HAP-1 (cell line): ENCODE measurements around the gene PRADC1.
"Not testable (repeated sequence)": the region's sequence is repeated elsewhere in the genome, so short reads cannot be mapped to it uniquely, and the experiment has no call there.

Source experiments
- DNase-seq, 2 experiments: peaks; one replicate each; pipeline ENCODE4 v3.0.0-alpha.2; 2016 to 2020; ENCODE audit warnings: low spot score in 2 of 2
- H3K27me3 ChIP-seq: fragments of 250-450 bp; sonication (Bioruptor Pico); 2 replicates; pipeline ENCODE4 v1.5.1; 2020; ENCODE audit warnings: low read depth, mild to moderate bottlenecking, moderate library complexity
- H3K36me3 ChIP-seq: fragments of 250-450 bp; sonication (Bioruptor Pico); replicated peaks from 2 replicates; pipeline ENCODE4 v1.5.1; 2020; ENCODE audit warnings: mild to moderate bottlenecking
- H3K4me1 ChIP-seq: fragments of 250-450 bp; sonication (Bioruptor Pico); 2 replicates; pipeline ENCODE4 v1.5.1; 2020; ENCODE audit warnings: mild to moderate bottlenecking
- H3K4me3 ChIP-seq: fragments of 250-450 bp; sonication (Bioruptor Pico); 2 replicates; pipeline ENCODE4 v1.5.1; 2020; ENCODE audit warnings: mild to moderate bottlenecking, moderate library complexity
- H3K9me3 ChIP-seq: fragments of 250-450 bp; sonication (Bioruptor Pico); 2 replicates; pipeline ENCODE4 v1.5.1; 2020; ENCODE audit warnings: mild to moderate bottlenecking, moderate library complexity
- in situ Hi-C: fragments of 300-500 bp; cut with MboI; formaldehyde crosslinking; loops from 3 replicates; pipeline ENCODE4 v1.14.3; 2020; ENCODE audit warnings: low sequenced_read_pairs, inconsistent platforms, mixed read lengths

Gene PRADC1

GRCh38 chr2:73263540-73264331 is 30.7 kb upstream of the PRADC1 start:
- DNase-seq, result no peak
- no peaks in the 10 kb centered on the region for H3K4me1 ChIP-seq
- no peaks in the 10 kb centered on the region for H3K9me3 ChIP-seq
- no peak overlapping the region for H3K4me3 ChIP-seq
- peaks cover 30% of the 10 kb centered on the region for H3K36me3 ChIP-seq
- in situ Hi-C loops, result no loop called here
- H3K27me3 ChIP-seq, result no peaks in the 10 kb centered on the region

- H3K4me3 ChIP-seq, H3K9me3 ChIP-seq, H3K4me1 ChIP-seq, H3K27me3 ChIP-seq, in situ Hi-C loops, DNase-seq: not testable (repeated sequence)
- H3K36me3 ChIP-seq, result peaks cover 29% of the 10 kb centered on the region
Observed at GRCh38 chr2:73262691-73263429, 29.8 kb upstream of the PRADC1 start.

- Histone ChIP-seq H3K4me3 (no peak overlapping the region), H3K36me3 (peaks cover 24% of the 10 kb centered on the region), H3K27me3 (no peaks in the 10 kb centered on the region), H3K4me1 (no peaks in the 10 kb centered on the region), H3K9me3 (no peaks in the 10 kb centered on the region)
- in situ Hi-C loops, result no loop called here
- DNase-seq, result no peak
Observed at GRCh38 chr2:73262108-73262651, 29.1 kb upstream of the PRADC1 start.

- Histone ChIP-seq H3K27me3 (no peaks in the 10 kb centered on the region), H3K4me1 (no peaks in the 10 kb centered on the region), H3K4me3 (no peak overlapping the region), H3K9me3 (no peaks in the 10 kb centered on the region), H3K36me3 (peaks cover 24% of the 10 kb centered on the region)
- peak in 1 of 2 experiments; percentile 55 for DNase-seq
- in situ Hi-C loops, result no loop called here
Observed at GRCh38 chr2:73260338-73260984, 27.4 kb upstream of the PRADC1 start.

- peaks cover 24% of the 10 kb centered on the region for H3K36me3 ChIP-seq
- H3K4me3 ChIP-seq, result no peak overlapping the region
- no peaks in the 10 kb centered on the region for H3K9me3 ChIP-seq
- no peak for DNase-seq
- no peaks in the 10 kb centered on the region for H3K4me1 ChIP-seq
- in situ Hi-C loops, result no loop called here
- H3K27me3 ChIP-seq, result no peaks in the 10 kb centered on the region
Observed at GRCh38 chr2:73259704-73260337, 26.8 kb upstream of the PRADC1 start.

- H3K36me3 ChIP-seq, result peaks cover 28% of the 10 kb centered on the region
- in situ Hi-C loops, result no loop called here
- no peaks in the 10 kb centered on the region for H3K27me3 ChIP-seq
Observed at GRCh38 chr2:73259276-73259675, 26.2 kb upstream of the PRADC1 start.

GRCh38 chr2:73258913-73259215 is 25.8 kb upstream of the PRADC1 start:
- H3K36me3 ChIP-seq, result peaks cover 29% of the 10 kb centered on the region
- in situ Hi-C loops, result no loop called here
- no peaks in the 10 kb centered on the region for H3K9me3 ChIP-seq
- no peak for DNase-seq
- H3K4me3 ChIP-seq, result no peak overlapping the region
- H3K4me1 ChIP-seq, result no peaks in the 10 kb centered on the region
- no peaks in the 10 kb centered on the region for H3K27me3 ChIP-seq

More at GRCh38 chr2:73259276-73259675, 26.2 kb upstream of the PRADC1 start:
- Histone ChIP-seq H3K4me1 (no peaks in the 10 kb centered on the region), H3K4me3 (no peak overlapping the region), H3K9me3 (no peaks in the 10 kb centered on the region)
- DNase-seq, result no peak

GRCh38 chr2:73258186-73258912 is 25.3 kb upstream of the PRADC1 start:
- Histone ChIP-seq H3K4me1 (no peaks in the 10 kb centered on the region), H3K27me3 (no peaks in the 10 kb centered on the region), H3K36me3 (peaks cover 33% of the 10 kb centered on the region), H3K4me3 (no peak overlapping the region), H3K9me3 (no peaks in the 10 kb centered on the region)
- DNase-seq, result no peak
- in situ Hi-C loops, result no loop called here

GRCh38 chr2:73257425-73258125 is 24.5 kb upstream of the PRADC1 start:
- DNase-seq, result no peak
- Histone ChIP-seq H3K27me3 (no peaks in the 10 kb centered on the region), H3K36me3 (peaks cover 36% of the 10 kb centered on the region), H3K4me1 (no peaks in the 10 kb centered on the region), H3K4me3 (no peak overlapping the region), H3K9me3 (no peaks in the 10 kb centered on the region)
- in situ Hi-C loops, result no loop called here

GRCh38 chr2:73257021-73257420 is 24.0 kb upstream of the PRADC1 start:
- H3K4me1 ChIP-seq, result no peaks in the 10 kb centered on the region
- no peaks in the 10 kb centered on the region for H3K9me3 ChIP-seq
- peaks cover 39% of the 10 kb centered on the region for H3K36me3 ChIP-seq
- in situ Hi-C loops, result no loop called here
- H3K4me3 ChIP-seq, result no peak overlapping the region
- DNase-seq, result no peak
- H3K27me3 ChIP-seq, result no peaks in the 10 kb centered on the region

GRCh38 chr2:73256618-73256922 is 23.5 kb upstream of the PRADC1 start:
- Histone ChIP-seq H3K27me3 (no peaks in the 10 kb centered on the region), H3K9me3 (no peaks in the 10 kb centered on the region), H3K4me3 (no peak overlapping the region), H3K4me1 (no peaks in the 10 kb centered on the region), H3K36me3 (peaks cover 43% of the 10 kb centered on the region)
- DNase-seq, result no peak
- in situ Hi-C loops, result no loop called here

- no peak overlapping the region for H3K4me3 ChIP-seq
- no peaks in the 10 kb centered on the region for H3K27me3 ChIP-seq
- no peak for DNase-seq
- no peaks in the 10 kb centered on the region for H3K9me3 ChIP-seq
- no peaks in the 10 kb centered on the region for H3K4me1 ChIP-seq
- in situ Hi-C loops, result no loop called here
- peaks cover 48% of the 10 kb centered on the region for H3K36me3 ChIP-seq
Observed at GRCh38 chr2:73255907-73256617, 23.0 kb upstream of the PRADC1 start.
